Activated CD4-positive, alpha-beta T cell treated with anti-CD3 and anti-CD28 coated beads for 1 hour (primary cell): ENCODE measurements around the gene SPDYE18.
"Not testable (repeated sequence)": the region's sequence is repeated elsewhere in the genome, so short reads cannot be mapped to it uniquely, and the experiment has no call there.

ENCODE experiments used
- DNase-seq: peaks from one replicate; pipeline ENCODE4 v3.0.0-alpha.2; 2020

SPDYE18 gene

DNA sequence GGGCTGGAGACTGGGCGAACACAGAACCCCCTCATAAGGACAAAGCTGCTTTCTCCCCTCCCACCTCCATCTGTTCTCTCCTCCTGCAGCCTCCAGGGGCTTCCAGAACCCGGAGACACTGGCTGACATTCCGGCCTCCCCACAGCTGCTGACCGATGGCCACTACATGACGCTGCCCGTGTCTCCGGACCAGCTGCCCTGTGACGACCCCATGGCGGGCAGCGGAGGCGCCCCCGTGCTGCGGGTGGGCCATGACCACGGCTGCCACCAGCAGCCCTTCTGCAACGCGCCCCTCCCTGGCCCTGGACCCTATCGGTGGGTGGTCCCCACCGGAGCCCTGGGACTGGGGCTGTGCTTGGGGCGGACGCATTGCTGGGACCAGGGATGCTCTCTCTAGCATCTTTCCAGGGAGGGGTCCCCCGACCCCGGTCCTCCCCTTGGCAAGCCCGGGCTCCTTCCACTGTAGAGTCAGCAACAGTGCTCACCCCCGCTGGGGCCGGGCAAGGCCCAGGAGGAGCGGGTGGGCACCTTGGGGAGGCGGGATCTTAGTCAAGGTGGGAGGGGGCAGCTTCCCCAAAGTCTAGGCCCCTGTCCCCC is 56.8 kb downstream of the SPDYE18 start:
- DNase-seq: not testable (repeated sequence)

DNA sequence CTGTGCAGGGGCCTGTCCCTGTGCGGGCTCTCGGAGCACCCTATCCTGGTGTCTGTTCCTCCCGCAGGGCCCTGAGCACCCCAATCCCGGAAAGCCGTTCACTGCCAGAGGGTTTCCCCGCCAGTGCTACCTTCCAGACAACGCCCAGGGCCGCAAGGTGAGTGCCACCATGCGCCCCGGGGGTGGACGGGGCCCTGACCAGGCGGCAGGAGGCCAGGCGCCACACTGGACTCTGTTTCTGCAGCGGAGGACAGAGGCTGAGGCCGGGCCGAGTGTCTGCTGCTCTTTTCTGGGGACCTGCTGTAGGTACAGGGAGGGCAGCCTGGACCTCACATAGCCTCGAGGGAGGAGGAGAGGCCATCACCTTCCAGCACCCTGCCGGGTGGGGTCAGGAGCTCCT is 58.2 kb downstream of the SPDYE18 start:
- not testable (repeated sequence) for DNase-seq

DNA sequence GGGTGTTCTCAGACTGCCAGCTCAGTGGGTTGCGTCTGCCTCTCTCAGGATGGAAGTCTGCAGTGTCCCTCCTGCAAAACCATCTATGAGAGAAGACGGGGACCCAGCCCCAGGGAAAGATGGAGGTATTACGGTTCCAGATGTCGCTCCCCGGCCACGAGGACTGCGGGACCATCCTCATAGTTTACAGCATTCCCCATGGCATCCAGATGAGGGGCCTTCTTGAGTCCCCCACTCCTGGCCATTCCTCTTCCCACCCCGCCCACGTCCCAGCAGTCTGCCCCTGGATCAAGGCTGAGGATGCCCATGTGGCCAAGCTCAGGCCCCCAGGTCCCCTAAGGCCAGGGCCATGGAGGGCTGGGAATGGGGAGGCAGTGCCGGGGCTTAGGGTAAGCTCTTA is 59.1 kb downstream of the SPDYE18 start:
- not testable (repeated sequence) for DNase-seq

- DNase-seq: not testable (repeated sequence)
Observed at GRCh38 chr7:77002678-77003233, 59.6 kb downstream of the SPDYE18 start.

DNA sequence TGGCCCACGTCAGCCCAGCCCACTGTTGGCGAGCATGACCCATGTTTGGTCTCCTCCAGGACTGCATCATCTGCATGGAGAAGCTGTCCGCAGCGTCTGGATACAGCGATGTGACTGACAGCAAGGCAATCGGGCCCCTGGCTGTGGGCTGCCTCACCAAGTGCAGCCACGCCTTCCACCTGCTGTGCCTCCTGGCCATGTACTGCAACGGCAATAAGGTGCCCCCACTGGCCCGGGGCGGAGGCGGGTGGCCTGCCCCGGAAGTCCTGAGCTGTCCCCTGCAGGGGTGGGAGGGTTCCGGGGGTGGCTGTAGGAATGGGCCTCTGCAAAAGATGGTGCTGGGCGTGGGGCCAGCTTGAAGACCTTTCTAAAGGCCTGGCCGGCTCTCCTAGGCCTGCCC is 60.3 kb downstream of the SPDYE18 start:
- not testable (repeated sequence) for DNase-seq
